ENCODE data around the gene HES7.

DNA sequence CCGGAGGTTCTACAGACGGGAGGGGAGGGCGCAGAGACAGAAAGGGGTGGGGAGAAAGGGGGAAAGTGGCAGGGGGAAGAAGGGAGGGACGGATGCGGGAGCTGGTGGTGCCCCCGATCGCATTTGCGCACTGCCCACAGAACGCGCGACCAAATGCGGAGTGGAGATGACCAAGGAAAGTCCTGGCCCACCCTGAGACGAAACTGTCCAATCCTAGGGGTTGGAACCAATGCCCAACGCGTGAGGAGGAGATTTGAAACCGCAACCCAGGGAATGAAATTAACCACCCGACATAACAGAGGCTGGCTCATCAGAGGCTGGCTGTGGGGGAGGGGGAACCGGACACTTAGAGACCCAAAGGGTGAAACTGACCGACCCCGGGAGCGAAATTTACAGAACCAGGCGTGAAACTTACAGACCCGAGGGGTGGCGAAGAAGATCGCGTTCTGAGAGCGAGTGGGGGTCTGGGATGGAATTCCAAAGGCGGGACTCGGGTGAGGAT is 1.4 kb downstream of the HES7 start:
- TF ChIP-seq, protein P1, sequence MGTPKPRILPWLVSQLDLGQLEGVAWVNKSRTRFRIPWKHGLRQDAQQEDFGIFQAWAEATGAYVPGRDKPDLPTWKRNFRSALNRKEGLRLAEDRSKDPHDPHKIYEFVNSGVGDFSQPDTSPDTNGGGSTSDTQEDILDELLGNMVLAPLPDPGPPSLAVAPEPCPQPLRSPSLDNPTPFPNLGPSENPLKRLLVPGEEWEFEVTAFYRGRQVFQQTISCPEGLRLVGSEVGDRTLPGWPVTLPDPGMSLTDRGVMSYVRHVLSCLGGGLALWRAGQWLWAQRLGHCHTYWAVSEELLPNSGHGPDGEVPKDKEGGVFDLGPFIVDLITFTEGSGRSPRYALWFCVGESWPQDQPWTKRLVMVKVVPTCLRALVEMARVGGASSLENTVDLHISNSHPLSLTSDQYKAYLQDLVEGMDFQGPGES (IDR thresholded peaks at IDR 0.05; ENCODE audit: low read depth, low read length): no peak
- TF ChIP-seq, protein P2, sequence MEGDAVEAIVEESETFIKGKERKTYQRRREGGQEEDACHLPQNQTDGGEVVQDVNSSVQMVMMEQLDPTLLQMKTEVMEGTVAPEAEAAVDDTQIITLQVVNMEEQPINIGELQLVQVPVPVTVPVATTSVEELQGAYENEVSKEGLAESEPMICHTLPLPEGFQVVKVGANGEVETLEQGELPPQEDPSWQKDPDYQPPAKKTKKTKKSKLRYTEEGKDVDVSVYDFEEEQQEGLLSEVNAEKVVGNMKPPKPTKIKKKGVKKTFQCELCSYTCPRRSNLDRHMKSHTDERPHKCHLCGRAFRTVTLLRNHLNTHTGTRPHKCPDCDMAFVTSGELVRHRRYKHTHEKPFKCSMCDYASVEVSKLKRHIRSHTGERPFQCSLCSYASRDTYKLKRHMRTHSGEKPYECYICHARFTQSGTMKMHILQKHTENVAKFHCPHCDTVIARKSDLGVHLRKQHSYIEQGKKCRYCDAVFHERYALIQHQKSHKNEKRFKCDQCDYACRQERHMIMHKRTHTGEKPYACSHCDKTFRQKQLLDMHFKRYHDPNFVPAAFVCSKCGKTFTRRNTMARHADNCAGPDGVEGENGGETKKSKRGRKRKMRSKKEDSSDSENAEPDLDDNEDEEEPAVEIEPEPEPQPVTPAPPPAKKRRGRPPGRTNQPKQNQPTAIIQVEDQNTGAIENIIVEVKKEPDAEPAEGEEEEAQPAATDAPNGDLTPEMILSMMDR (IDR thresholded peaks at IDR 0.05): no peak

Measured in SK-N-SH (cell line).